Measurements from ENCODE around the gene PAX6.

Gene PAX6

DNA sequence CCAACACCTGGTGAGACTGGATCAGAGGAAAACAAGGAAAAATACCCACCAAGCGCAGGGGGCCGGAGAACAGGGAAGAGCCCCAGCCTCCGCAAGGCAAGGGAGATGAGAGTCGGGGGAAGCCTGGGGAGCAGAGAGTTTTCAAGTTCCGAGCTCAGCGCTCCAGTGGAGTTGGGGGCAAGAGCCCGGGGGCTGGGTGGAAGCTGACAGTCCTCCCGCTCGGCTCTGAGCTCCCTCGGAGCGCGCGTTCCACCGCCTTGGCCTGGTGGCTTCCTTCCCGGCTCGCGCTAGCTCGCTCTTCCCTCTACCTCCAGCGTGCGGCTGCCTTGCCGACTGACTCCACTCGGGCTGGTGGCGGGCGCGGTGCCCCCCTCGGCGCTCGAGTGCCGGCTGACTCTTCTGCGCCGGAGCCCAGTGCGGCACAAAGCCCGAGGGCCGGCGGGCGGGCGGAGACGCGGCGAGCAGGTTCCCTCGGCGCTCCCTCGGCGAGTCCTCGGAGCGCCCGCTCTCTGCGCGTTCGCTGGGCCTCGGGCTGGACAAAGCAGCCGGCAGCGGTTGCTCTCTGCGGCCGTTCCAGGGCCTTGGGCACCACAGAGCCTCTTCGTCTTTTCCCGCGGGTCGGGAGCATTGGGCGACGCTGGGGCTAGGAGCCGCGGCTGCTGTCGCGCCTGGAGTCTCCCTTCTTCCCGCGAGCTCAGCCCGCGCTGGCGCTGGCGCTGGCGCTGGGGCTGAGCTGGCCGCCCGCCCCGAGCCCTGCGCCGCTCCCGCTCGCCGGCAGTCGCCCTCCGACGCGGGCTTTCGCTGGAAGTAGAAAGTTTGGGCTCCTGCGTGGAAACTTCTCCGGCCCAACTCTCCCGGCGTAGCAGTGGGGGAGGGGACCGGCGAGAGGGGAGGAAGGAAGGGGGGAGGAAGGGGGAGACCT is 1.0 kb downstream of the PAX6 start:
- in situ Hi-C loops (cut with MboI; ENCODE audit: low sequenced_read_pairs), result no loop called here

DNA sequence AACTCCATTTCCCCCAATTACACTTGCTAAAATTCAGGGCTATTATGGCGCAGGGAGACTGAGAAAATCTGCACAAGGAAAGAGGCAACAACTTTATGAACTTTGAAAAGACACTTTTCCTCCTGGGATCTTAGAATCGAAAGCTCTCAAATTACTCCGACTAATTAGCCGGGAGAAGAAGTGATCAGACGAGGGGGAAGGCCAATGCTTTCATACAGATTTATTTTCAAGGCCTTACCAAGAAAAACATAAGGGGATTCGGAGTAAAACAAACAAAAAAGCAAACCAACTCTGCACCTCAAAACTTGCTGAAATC is 1.6 kb downstream of the PAX6 start:
- in situ Hi-C loops (cut with MboI; ENCODE audit: low sequenced_read_pairs), result no loop called here

- in situ Hi-C loops (cut with MboI; ENCODE audit: low sequenced_read_pairs), result no loop called here
These were observed 2.2 kb downstream of the PAX6 start for GRCh38 chr11:31808721-31809540.

DNA sequence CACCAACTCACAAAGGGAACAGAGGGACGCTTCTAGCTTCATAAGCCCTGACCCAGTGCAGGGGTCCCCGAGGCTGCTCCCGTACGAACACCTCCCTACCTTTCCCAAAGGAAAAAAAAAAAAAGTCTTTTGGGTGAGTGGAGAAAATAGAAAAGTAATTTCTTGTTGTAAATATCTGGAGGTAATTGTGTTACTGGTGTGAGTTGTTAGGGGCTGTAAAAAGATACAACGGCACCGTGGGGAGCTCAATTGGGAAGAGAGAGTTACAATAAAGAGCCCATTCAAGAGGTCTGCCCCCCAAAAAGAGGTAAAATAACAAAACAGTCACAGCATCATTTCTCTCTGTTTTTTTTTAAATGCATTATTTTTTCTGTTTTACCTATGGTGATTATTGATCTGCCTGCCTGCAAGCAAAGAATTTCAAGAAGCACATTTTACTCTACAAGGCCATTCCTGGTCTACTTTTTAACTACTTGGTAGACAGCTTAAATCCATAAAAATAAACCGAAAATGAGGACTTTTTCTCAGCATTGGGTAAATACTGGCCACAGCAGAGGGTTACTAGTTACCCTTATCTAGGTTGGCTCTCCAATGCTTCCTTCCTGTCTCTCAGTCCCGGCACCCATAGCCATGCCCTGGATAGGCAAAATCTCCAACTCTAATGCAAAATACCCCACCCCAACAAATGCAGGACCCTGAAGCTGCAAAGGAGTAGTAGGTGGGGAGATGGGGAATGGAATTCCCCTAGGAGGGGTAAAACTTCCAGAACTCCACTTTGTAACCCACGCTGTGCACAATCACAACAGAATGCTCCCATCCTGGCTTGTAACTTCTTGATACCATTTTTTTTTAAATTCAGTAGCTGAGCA is 3.1 kb downstream of the PAX6 start:
- in situ Hi-C loops (cut with MboI; ENCODE audit: low sequenced_read_pairs), result no loop called here

- in situ Hi-C loops (cut with MboI; ENCODE audit: low sequenced_read_pairs), result no loop called here
These were observed 4.0 kb downstream of the PAX6 start for GRCh38 chr11:31806928-31807798.

GRCh38 chr11:31806186-31806927 is 4.8 kb downstream of the PAX6 start:
- in situ Hi-C loops (cut with MboI; ENCODE audit: low sequenced_read_pairs), result no loop called here

DNA sequence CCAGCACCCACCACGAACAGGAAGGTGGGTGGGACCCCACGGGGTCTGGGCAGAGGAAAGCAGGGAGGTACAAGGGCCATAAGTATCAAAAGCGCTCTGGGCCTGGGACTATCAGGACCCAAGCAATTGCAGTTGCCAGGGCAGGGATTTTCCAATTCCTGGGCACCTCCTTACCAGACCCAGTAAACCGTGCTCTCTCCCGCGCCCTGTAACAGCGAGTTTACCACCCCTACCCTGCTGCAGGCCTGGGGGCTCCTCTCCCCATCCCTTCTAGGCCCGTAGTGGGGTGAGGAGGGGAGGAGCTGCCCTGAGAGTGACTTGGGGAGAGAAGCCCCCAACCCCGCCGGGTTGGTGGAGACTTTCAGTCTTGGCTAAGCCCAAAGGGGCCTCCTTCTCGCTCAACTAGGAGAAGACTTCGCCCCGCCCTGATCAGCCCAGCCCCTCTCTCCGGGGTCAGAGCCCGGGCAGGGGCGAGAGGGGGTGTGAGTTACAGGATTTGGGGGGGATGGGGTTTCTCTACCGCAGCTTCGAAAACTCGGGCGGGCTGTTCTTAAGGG is 5.4 kb downstream of the PAX6 start:
- in situ Hi-C loops (cut with MboI; ENCODE audit: low sequenced_read_pairs), result no loop called here

DNA sequence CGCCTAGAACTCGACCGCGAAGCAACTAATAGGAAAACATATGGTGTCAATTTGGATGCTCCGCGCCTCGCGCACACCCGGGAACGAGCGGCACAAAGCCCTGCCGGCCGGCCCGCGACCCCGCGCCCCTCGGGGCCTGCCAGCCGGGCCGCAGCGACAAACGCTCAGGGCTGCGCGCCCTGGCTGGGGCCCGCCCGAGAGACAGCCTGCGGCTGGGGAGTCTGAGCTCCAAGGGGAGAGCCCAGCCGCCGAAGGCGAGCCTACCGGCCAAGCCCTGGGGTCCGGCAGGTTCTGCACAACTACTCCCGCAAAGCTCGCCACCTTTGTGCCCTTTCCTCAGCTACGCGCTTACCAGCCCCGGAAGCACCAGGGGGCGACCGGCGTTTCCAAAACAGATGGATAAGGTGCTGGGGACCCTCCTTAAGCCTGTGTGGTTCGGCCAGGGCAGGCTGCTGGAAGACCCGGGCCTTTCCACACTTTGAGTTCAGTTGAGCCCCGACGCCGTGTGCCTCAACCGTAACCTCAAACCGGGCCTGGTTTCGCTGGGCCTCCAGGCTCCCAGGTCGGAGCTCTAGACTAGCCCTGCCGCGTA is 6.0 kb downstream of the PAX6 start:
- in situ Hi-C loops (cut with MboI; ENCODE audit: low sequenced_read_pairs), result no loop called here

DNA sequence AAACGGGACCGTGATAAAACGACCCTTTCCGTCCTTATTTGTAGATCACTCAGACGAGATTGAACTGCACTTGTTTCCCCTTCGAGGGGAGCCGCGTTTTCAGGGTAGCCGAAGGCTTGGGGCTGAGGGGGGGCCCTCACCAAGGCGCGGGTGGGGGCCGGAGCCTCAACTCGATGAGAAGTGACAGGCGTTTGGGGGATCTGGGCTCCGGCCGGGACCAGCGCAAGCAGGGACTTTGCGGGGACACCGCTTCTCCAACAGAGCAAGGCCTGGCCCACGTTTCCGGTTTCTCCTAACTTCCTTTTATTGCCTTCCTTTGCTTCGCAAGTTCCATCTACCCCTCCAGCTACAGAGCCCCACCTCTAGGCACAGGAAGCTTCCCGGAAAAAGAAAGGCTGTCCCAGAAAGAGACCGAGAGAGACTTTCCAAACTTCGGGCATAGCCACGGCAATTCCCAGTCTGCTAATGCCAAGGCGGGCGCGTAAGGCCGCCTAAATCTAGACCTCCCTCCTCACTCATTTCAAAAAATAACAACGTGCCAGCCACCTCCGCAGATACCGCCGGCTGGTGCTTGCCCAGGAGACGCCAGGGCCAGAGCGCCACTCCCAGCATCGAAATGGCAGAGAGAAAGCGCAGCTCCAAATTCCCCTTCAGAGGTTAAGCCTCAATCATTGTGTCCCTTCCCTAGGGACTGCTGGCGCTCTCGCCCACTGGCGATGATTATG is 6.6 kb downstream of the PAX6 start:
- in situ Hi-C loops (cut with MboI; ENCODE audit: low sequenced_read_pairs), result no loop called here

GRCh38 chr11:31803813-31804311 is 7.3 kb downstream of the PAX6 start:
- in situ Hi-C loops (cut with MboI; ENCODE audit: low sequenced_read_pairs), result no loop called here

- in situ Hi-C loops (cut with MboI; ENCODE audit: low sequenced_read_pairs), result no loop called here
These were observed 7.9 kb downstream of the PAX6 start for GRCh38 chr11:31802990-31803812.

DNA sequence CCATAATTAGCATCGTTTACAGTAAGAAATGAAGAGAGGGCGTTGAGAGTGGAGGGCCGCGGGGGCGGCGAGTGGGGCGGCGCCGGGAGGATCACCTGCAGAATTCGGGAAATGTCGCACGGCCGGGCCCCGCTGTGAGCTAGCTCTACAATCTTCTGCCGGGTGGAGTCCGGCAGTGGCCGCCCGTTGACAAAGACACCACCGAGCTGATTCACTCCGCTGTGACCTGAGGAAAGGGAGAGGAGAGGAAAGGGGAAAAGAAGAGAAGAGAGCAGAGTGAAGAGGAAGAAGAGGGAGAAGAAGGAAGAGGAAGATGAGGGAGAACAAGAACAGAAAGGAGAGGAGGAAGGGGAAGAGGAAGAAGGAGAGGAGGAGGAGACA is 8.5 kb downstream of the PAX6 start:
- in situ Hi-C loops (cut with MboI; ENCODE audit: low sequenced_read_pairs), result no loop called here

- in situ Hi-C loops (cut with MboI; ENCODE audit: low sequenced_read_pairs), result no loop called here
These were observed 9.0 kb downstream of the PAX6 start for GRCh38 chr11:31802000-31802551.

- in situ Hi-C loops (cut with MboI; ENCODE audit: low sequenced_read_pairs), result no loop called here
These were observed 9.8 kb downstream of the PAX6 start for GRCh38 chr11:31801298-31801702.

DNA sequence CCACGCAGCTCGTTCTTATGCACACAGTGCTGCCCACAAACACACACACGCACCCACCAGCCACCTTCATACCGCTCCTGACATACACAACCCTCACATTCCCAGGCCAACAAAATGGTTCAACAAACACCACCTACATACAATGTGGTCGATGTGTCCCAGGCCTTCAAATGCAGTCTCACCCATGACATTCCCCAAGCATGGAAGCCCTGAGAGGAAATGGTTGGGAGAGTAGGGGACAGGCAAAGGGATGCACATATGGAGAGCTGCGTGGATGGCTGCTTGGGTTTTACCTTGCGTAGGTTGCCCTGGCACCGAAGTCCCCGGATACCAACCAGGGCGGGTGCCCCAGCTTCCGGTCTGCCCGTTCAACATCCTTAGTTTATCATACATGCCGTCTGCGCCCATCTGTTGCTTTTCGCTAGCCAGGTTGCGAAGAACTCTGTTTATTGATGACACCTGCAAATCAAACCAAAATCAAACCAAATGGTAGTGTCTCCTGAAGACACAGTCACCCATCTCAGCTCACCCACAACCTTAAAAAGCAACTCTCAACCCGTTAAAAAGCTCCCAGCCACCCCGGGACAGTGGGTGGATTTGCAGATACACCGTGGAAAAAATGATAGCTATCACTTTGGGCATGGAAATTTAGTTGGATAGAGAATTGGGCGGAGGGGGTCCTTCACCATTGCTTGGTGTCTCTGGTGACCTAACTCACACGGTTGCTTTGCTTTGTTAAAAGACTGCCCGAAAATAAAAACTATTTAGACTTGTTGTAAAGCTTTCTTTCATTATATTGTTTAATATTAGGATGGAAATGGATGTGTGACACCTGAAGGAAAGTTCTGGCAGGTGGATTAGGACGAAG is 10.5 kb downstream of the PAX6 start:
- in situ Hi-C loops (cut with MboI; ENCODE audit: low sequenced_read_pairs), result no loop called here

Measured in HL-60/S4 treated with phorbol 12-myristate 13-acetate at 8.2 ng/mL for 4 days and 3 days (cell line).